Smooth muscle cell (in vitro differentiated cells): Measurements from ENCODE around the gene NUDT13. TPM values are rescaled to one million over a fixed set of nuclear protein-coding genes. Genes with fewer than 3 reads are reported as not detected.

Experiments used
- DNase-seq: peaks from one replicate; lab custom pipeline; 2025; ENCODE audit not compliant: unreplicated experiment; lab: John Stamatoyannopoulos, UW
- H2AFZ ChIP-seq: fragments of 200-600 bp; sonication (generic); 2 replicates; pipeline ENCODE4 v1.6.0; 2016; ENCODE audit warnings: antibody characterized with exemption, low read depth, mild to moderate bottlenecking
- H3F3A ChIP-seq: fragments of 200-600 bp; sonication (generic); 2 replicates; pipeline ENCODE4 v1.6.0; 2017; ENCODE audit warnings: antibody characterized with exemption, low read depth
- H3K27ac ChIP-seq: fragments of 200-600 bp; sonication (generic); 2 replicates; pipeline ENCODE4 v1.5.1; 2016; ENCODE audit warnings: low read depth, mild to moderate bottlenecking
- H3K27me3 ChIP-seq: fragments of 200-600 bp; sonication (generic); 2 replicates; pipeline ENCODE4 v1.6.1; 2016; ENCODE audit warnings: low read depth, mild to moderate bottlenecking
- H3K36me3 ChIP-seq: fragments of 200-600 bp; sonication (generic); 2 replicates; pipeline ENCODE4 v1.5.1; 2016; ENCODE audit warnings: low read depth
- H3K4me1 ChIP-seq: fragments of 200-600 bp; sonication (generic); 2 replicates; pipeline ENCODE4 v1.5.1; 2016; ENCODE audit warnings: low read depth
- H3K4me2 ChIP-seq: fragments of 200-600 bp; sonication (generic); 2 replicates; pipeline ENCODE4 v1.6.0; 2016; ENCODE audit warnings: mild to moderate bottlenecking
- H3K4me3 ChIP-seq: fragments of 200-600 bp; sonication (generic); 2 replicates; pipeline ENCODE4 v1.5.1; 2016; ENCODE audit warnings: mild to moderate bottlenecking
- H3K79me2 ChIP-seq: fragments of 200-600 bp; sonication (generic); 2 replicates; pipeline ENCODE4 v1.6.0; 2016; ENCODE audit warnings: low read depth, mild to moderate bottlenecking
- H3K9ac ChIP-seq: fragments of 200-600 bp; sonication (generic); 2 replicates; pipeline ENCODE4 v1.6.0; 2016; ENCODE audit warnings: low read depth
- H3K9me3 ChIP-seq: fragments of 200-600 bp; sonication (generic); replicated peaks from 2 replicates; pipeline ENCODE4 v1.5.1; 2016; ENCODE audit warnings: low read depth
- H4K20me1 ChIP-seq: fragments of 200-600 bp; sonication (generic); 2 replicates; pipeline ENCODE4 v1.6.0; 2016; ENCODE audit warnings: low read depth
- CTCF ChIP-seq: fragments of 200-600 bp; sonication (generic); IDR thresholded peaks from 2 replicates; pipeline ENCODE4 v1.5.1; 2017; ENCODE audit warnings: borderline replicate concordance, mild to moderate bottlenecking, antibody characterized with exemption; ENCODE audit not compliant: insufficient read depth, poor library complexity, severe bottlenecking
- WGBS: methylation state at CpG from one replicate; pipeline ENCODE4 v1.1.7; 2016; ENCODE audit warnings: low lambda C conversion rate; 5-methylcytosine and 5-hydroxymethylcytosine counted together
- polyA plus RNA-seq: library from polyadenylated mRNA; unstranded; fragments of >200 nt; fragmentation: Nextera tagmentation; extraction: Ambion mirVana; gene quantifications from 2 replicates; pipeline ENCODE4 v1.2.1, GENCODE V29; 2016
- total RNA-seq: library from RNA; depleted of rRNA; stranded (reverse); fragments of >200 nt; gene quantifications from 2 replicates; pipeline ENCODE4 v1.2.3, GENCODE V29; 2014

Gene NUDT13
- total and polyA plus RNA-seq, 2 experiments from 2014 or later: 0.36 to 1.7 TPM

- WGBS: 100% methylated on average over 2 of the region's 2 CpGs
- Histone ChIP-seq H3K27me3 (no peaks in the 10 kb centered on the region), H4K20me1 (peaks cover 10% of the 10 kb centered on the region), H3F3A (no peaks in the 10 kb centered on the region), H3K4me2 (no peak overlapping the region), H3K9me3 (no peaks in the 10 kb centered on the region), H3K4me3 (no peak overlapping the region), H3K9ac (no peak overlapping the region), H3K36me3 (peaks cover 50% of the 10 kb centered on the region), H3K4me1 (no peaks in the 10 kb centered on the region), H2AFZ (no peak overlapping the region), H3K79me2 (peaks cover 3% of the 10 kb centered on the region), H3K27ac (no peak overlapping the region)
- no peak for TF ChIP-seq CTCF
- no peak for DNase-seq
Observed at GRCh38 chr10:73131913-73132686, 21.8 kb downstream of the NUDT13 start.

- no peaks in the 10 kb centered on the region for H3K9me3 ChIP-seq
- WGBS: 98% methylated on average over 3 of the region's 3 CpGs
- no peak for DNase-seq
- H3K27me3 ChIP-seq: no peaks in the 10 kb centered on the region
- peaks cover 10% of the 10 kb centered on the region for H4K20me1 ChIP-seq
- H3K79me2 ChIP-seq: peaks cover 3% of the 10 kb centered on the region
- H3K4me3 ChIP-seq: no peak overlapping the region
- no peak overlapping the region for H3K27ac ChIP-seq
- H3K9ac ChIP-seq: no peak overlapping the region
- H2AFZ ChIP-seq: no peak overlapping the region
- H3K4me2 ChIP-seq: no peak overlapping the region
- no peaks in the 10 kb centered on the region for H3F3A ChIP-seq
- H3K36me3 ChIP-seq: peaks cover 60% of the 10 kb centered on the region
- no peaks in the 10 kb centered on the region for H3K4me1 ChIP-seq
- no peak for TF ChIP-seq CTCF
Observed at GRCh38 chr10:73134727-73135126, 24.5 kb downstream of the NUDT13 start.

- Histone ChIP-seq H3K36me3 (peaks cover 60% of the 10 kb centered on the region), H3K79me2 (peaks cover 3% of the 10 kb centered on the region), H3K27ac (no peak overlapping the region), H3K4me2 (no peak overlapping the region), H3K9ac (no peak overlapping the region), H3K27me3 (no peaks in the 10 kb centered on the region), H3F3A (no peaks in the 10 kb centered on the region), H3K4me3 (no peak overlapping the region), H3K4me1 (no peaks in the 10 kb centered on the region), H4K20me1 (peaks cover 10% of the 10 kb centered on the region), H2AFZ (no peak overlapping the region), H3K9me3 (no peaks in the 10 kb centered on the region)
- 97% methylated on average over 2 of the region's 2 CpGs for WGBS
- TF ChIP-seq CTCF: no peak
- no peak for DNase-seq
Observed at GRCh38 chr10:73136627-73137026, 26.4 kb downstream of the NUDT13 start.

- Histone ChIP-seq H3K4me3 (no peak overlapping the region), H3K36me3 (peaks cover 53% of the 10 kb centered on the region), H3K27me3 (no peaks in the 10 kb centered on the region), H3K4me2 (no peak overlapping the region), H3K79me2 (peaks cover 3% of the 10 kb centered on the region), H3K9me3 (no peaks in the 10 kb centered on the region), H4K20me1 (no peaks in the 10 kb centered on the region), H2AFZ (no peak overlapping the region), H3K27ac (no peak overlapping the region), H3K4me1 (no peaks in the 10 kb centered on the region), H3K9ac (no peak overlapping the region), H3F3A (no peaks in the 10 kb centered on the region)
- 91% methylated on average over 2 of the region's 2 CpGs for WGBS
- DNase-seq: no peak
- no peak for TF ChIP-seq CTCF
Observed at GRCh38 chr10:73139251-73139650, 29.0 kb downstream of the NUDT13 start.
